Mesodermal cell (in vitro differentiated cells): ENCODE results near the gene NSUN7.

ENCODE experiments used
- H3K27ac ChIP-seq: 2 replicates; pipeline ENCODE4 v1.7.0; 2013; ENCODE audit warnings: mild to moderate bottlenecking, low read depth, low read length, moderate library complexity; ENCODE audit not compliant: severe bottlenecking
- H3K36me3 ChIP-seq: 2 replicates; pipeline ENCODE4 v1.7.1; 2013; ENCODE audit warnings: mild to moderate bottlenecking, low read length, moderate library complexity; ENCODE audit not compliant: control insufficient read depth, insufficient read depth
- H3K4me1 ChIP-seq: one replicate; pipeline ENCODE4 v1.7.1; 2013; ENCODE audit warnings: mild to moderate bottlenecking, low read length; ENCODE audit not compliant: insufficient read depth, control insufficient read depth, poor library complexity, severe bottlenecking
- H3K4me3 ChIP-seq: 2 replicates; pipeline ENCODE4 v1.7.0; 2013; ENCODE audit warnings: low read length, control low read depth, mild to moderate bottlenecking; ENCODE audit not compliant: insufficient read depth, poor library complexity, severe bottlenecking; ENCODE audit errors: extremely low read depth
- H3K9me3 ChIP-seq: 2 replicates; pipeline ENCODE4 v1.7.1; 2013; ENCODE audit warnings: mild to moderate bottlenecking, low read length, moderate library complexity; ENCODE audit not compliant: control insufficient read depth
- WGBS, 2 experiments: methylation state at CpG; one replicate each; pipeline ENCODE4 v1.1.5; 2013; ENCODE audit warnings: missing lambda C conversion rate in 2 of 2; ENCODE audit not compliant: insufficient coverage in 2 of 2; 5-methylcytosine and 5-hydroxymethylcytosine counted together

Gene NSUN7

GRCh38 chr4:40720351-40720750 is 29.4 kb upstream of the NSUN7 start:
- Histone ChIP-seq H3K36me3 (no peaks in the 10 kb centered on the region), H3K4me3 (no peak overlapping the region), H3K27ac (no peak overlapping the region), H3K9me3 (no peaks in the 10 kb centered on the region), H3K4me1 (peaks cover 4% of the 10 kb centered on the region)
- WGBS, 2 experiments = 87 to 88% methylated on average over 4 of the region's 4 CpGs

- Histone ChIP-seq H3K27ac (no peak overlapping the region), H3K4me3 (no peak overlapping the region), H3K36me3 (no peaks in the 10 kb centered on the region), H3K4me1 (peaks cover 4% of the 10 kb centered on the region), H3K9me3 (no peaks in the 10 kb centered on the region)
- WGBS, 2 experiments = 33 to 58% methylated on average over 1 of the region's 3 CpGs
Measured at GRCh38 chr4:40720916-40721315, 28.8 kb upstream of the NSUN7 start.

GRCh38 chr4:40721730-40722171 is 28.0 kb upstream of the NSUN7 start:
- peaks cover 4% of the 10 kb centered on the region for H3K4me1 ChIP-seq
- H3K27ac ChIP-seq = no peak overlapping the region
- no peaks in the 10 kb centered on the region for H3K36me3 ChIP-seq
- no peak overlapping the region for H3K4me3 ChIP-seq
- 82 to 96% methylated on average over 5 of the region's 5 CpGs for whole genome bisulfite sequencing, 2 experiments
- H3K9me3 ChIP-seq = no peaks in the 10 kb centered on the region

GRCh38 chr4:40722576-40723161 is 27.1 kb upstream of the NSUN7 start:
- H3K4me1 ChIP-seq = peaks cover 4% of the 10 kb centered on the region
- H3K9me3 ChIP-seq = no peaks in the 10 kb centered on the region
- no peak overlapping the region for H3K4me3 ChIP-seq
- no peak overlapping the region for H3K27ac ChIP-seq
- WGBS, 2 experiments = 82 to 87% methylated on average over 4 to 5 of the region's 5 CpGs
- no peaks in the 10 kb centered on the region for H3K36me3 ChIP-seq

GRCh38 chr4:40723728-40724127 is 26.0 kb upstream of the NSUN7 start:
- Histone ChIP-seq H3K4me1 (peaks cover 4% of the 10 kb centered on the region), H3K9me3 (no peaks in the 10 kb centered on the region), H3K36me3 (no peaks in the 10 kb centered on the region), H3K27ac (no peak overlapping the region), H3K4me3 (no peak overlapping the region)
- 100% methylated on average over 3 of the region's 3 CpGs; no CpG with 5 or more reads in 1 of the 2 experiments for WGBS, 2 experiments

- WGBS, 2 experiments = 83% methylated on average over 1 of the region's 3 CpGs; no CpG with 5 or more reads in 1 of the 2 experiments
- Histone ChIP-seq H3K27ac (no peak overlapping the region), H3K4me3 (no peak overlapping the region), H3K9me3 (no peaks in the 10 kb centered on the region), H3K4me1 (no peaks in the 10 kb centered on the region), H3K36me3 (no peaks in the 10 kb centered on the region)
Measured at GRCh38 chr4:40728333-40728732, 21.4 kb upstream of the NSUN7 start.

- H3K27ac ChIP-seq = no peak overlapping the region
- H3K9me3 ChIP-seq = no peaks in the 10 kb centered on the region
- WGBS, 2 experiments = 83 to 100% methylated on average over 1 of the region's 1 CpG
- no peak overlapping the region for H3K4me3 ChIP-seq
- H3K4me1 ChIP-seq = no peaks in the 10 kb centered on the region
- H3K36me3 ChIP-seq = no peaks in the 10 kb centered on the region
Measured at GRCh38 chr4:40729555-40729954, 20.2 kb upstream of the NSUN7 start.

- Histone ChIP-seq H3K27ac (no peak overlapping the region), H3K4me1 (no peaks in the 10 kb centered on the region), H3K36me3 (no peaks in the 10 kb centered on the region), H3K4me3 (no peak overlapping the region), H3K9me3 (no peaks in the 10 kb centered on the region)
- WGBS, 2 experiments = 82 to 85% methylated on average over 3 to 4 of the region's 5 CpGs
Measured at GRCh38 chr4:40730091-40730679, 19.6 kb upstream of the NSUN7 start.

GRCh38 chr4:40731361-40731760 is 18.4 kb upstream of the NSUN7 start:
- Histone ChIP-seq H3K36me3 (no peaks in the 10 kb centered on the region), H3K27ac (no peak overlapping the region), H3K9me3 (no peaks in the 10 kb centered on the region), H3K4me1 (no peaks in the 10 kb centered on the region), H3K4me3 (no peak overlapping the region)

- WGBS, 2 experiments = 85 to 100% methylated on average over 2 to 6 of the region's 6 CpGs
- no peak overlapping the region for H3K27ac ChIP-seq
- no peaks in the 10 kb centered on the region for H3K36me3 ChIP-seq
- no peaks in the 10 kb centered on the region for H3K9me3 ChIP-seq
- no peak overlapping the region for H3K4me3 ChIP-seq
- H3K4me1 ChIP-seq = no peaks in the 10 kb centered on the region
Measured at GRCh38 chr4:40731792-40732245, 17.9 kb upstream of the NSUN7 start.

- WGBS, 2 experiments = 85 to 86% methylated on average over 1 to 7 of the region's 7 CpGs
- H3K36me3 ChIP-seq = no peaks in the 10 kb centered on the region
- H3K4me1 ChIP-seq = no peaks in the 10 kb centered on the region
- H3K9me3 ChIP-seq = no peaks in the 10 kb centered on the region
- no peak overlapping the region for H3K4me3 ChIP-seq
- no peak overlapping the region for H3K27ac ChIP-seq
Measured at GRCh38 chr4:40733752-40734151, 16.0 kb upstream of the NSUN7 start.
